ENCODE measurements around the gene DENR.
"Not testable (repeated sequence)": the region's sequence is repeated elsewhere in the genome, so short reads cannot be mapped to it uniquely, and the experiment has no call there.

Gene DENR

GRCh38 chr12:122752464-122753318 lies at the start of gene DENR:
Gene DENR (plus strand): TSS chr12:122752824. CDS start chr12:122753702, 878 bp downstream.
- peak; percentile 94 for DNase-seq

GRCh38 chr12:122702890-122703611 lies 49.6 kb upstream of the DENR start, which contains the start of gene HCAR2:
Gene HCAR2 (minus strand): TSS chr12:122703357. CDS start chr12:122703283, 74 bp downstream.
- not testable (repeated sequence) for DNase-seq

- DNase-seq, result not testable (repeated sequence)
These were observed 48.8 kb upstream of the DENR start for GRCh38 chr12:122703841-122704240.

GRCh38 chr12:122709287-122709686 lies 43.3 kb upstream of the DENR start:
- not testable (repeated sequence) for DNase-seq

GRCh38 chr12:122710341-122710740 lies 42.3 kb upstream of the DENR start:
- not testable (repeated sequence) for DNase-seq

- not testable (repeated sequence) for DNase-seq
These were observed 41.4 kb upstream of the DENR start for GRCh38 chr12:122711266-122711665.

GRCh38 chr12:122713491-122714188 lies 39.0 kb upstream of the DENR start:
- not testable (repeated sequence) for DNase-seq

GRCh38 chr12:122715211-122715610 lies 37.4 kb upstream of the DENR start:
- DNase-seq, result not testable (repeated sequence)

- not testable (repeated sequence) for DNase-seq
These were observed 36.0 kb upstream of the DENR start, which contains the start of gene HCAR3 for GRCh38 chr12:122716658-122717057. Gene HCAR3 (minus strand): TSS chr12:122716811. CDS start chr12:122716737, 74 bp downstream.

GRCh38 chr12:122721057-122721545 lies 31.5 kb upstream of the DENR start:
- DNase-seq, result no peak

- DNase-seq, result no peak
These were observed 30.2 kb upstream of the DENR start for GRCh38 chr12:122722387-122722786.

GRCh38 chr12:122724641-122725243 lies 27.9 kb upstream of the DENR start:
- DNase-seq, result no peak

- DNase-seq, result no peak
These were observed 27.1 kb upstream of the DENR start for GRCh38 chr12:122725452-122726079.

- no peak for DNase-seq
These were observed 26.5 kb upstream of the DENR start for GRCh38 chr12:122726080-122726558.

- no peak for DNase-seq
These were observed 22.9 kb upstream of the DENR start for GRCh38 chr12:122729583-122730214.

- DNase-seq, result no peak
These were observed 22.2 kb upstream of the DENR start, which contains the start of gene HCAR1 for GRCh38 chr12:122730215-122731014. Gene HCAR1 (minus strand): TSS chr12:122730844. CDS start chr12:122730339, 505 bp downstream.

GRCh38 chr12:122732170-122732569 lies 20.5 kb upstream of the DENR start:
- DNase-seq, result no peak

- DNase-seq, result no peak
These were observed 20.0 kb upstream of the DENR start for GRCh38 chr12:122732611-122733010.

GRCh38 chr12:122738571-122738970 lies 14.1 kb upstream of the DENR start:
- DNase-seq, result no peak

- DNase-seq, result no peak
These were observed 12.3 kb upstream of the DENR start for GRCh38 chr12:122740351-122740750.
